GM18517 (cell line): ENCODE measurements around the gene ARF6.
"Not testable (repeated sequence)": the region's sequence is repeated elsewhere in the genome, so short reads cannot be mapped to it uniquely, and the experiment has no call there.

Experiments
- ATAC-seq: cut with Tn5 transposase; IDR thresholded peaks from one replicate; pipeline ENCODE4 v1.9.1; 2021; ENCODE audit warnings: mild to moderate bottlenecking, moderate library complexity; ENCODE audit not compliant: unreplicated experiment

Gene ARF6

GRCh38 chr14:49905989-49906388 lies 13.1 kb downstream of the ARF6 start:
- no peak for ATAC-seq

GRCh38 chr14:49907186-49907585 lies 14.3 kb downstream of the ARF6 start:
- ATAC-seq, result no peak

GRCh38 chr14:49908433-49908782 lies 15.5 kb downstream of the ARF6 start:
- ATAC-seq, result no peak

- no peak for ATAC-seq
These were observed 16.1 kb downstream of the ARF6 start for GRCh38 chr14:49909016-49909415.

GRCh38 chr14:49915085-49915484 lies 22.2 kb downstream of the ARF6 start:
- no peak for ATAC-seq

DNA sequence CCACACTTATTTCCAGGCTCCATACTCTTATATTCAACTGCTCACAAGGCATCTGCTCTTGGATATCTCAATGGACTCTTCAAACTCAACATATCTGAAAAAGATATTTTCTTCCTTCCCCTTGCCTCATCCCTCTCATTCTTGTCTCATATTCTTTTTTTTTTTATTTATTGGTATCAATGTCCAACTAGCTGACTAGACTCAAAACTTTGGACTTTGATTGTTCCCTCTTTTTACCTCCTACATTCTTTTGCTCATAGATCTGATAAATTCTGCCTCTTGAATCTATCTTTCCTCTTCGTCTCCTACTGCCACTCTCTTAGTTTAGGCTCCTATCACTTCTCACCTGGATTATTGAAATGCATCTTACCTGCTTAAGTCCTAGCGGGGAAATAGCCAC lies 25.8 kb downstream of the ARF6 start:
- ATAC-seq, result no peak

DNA sequence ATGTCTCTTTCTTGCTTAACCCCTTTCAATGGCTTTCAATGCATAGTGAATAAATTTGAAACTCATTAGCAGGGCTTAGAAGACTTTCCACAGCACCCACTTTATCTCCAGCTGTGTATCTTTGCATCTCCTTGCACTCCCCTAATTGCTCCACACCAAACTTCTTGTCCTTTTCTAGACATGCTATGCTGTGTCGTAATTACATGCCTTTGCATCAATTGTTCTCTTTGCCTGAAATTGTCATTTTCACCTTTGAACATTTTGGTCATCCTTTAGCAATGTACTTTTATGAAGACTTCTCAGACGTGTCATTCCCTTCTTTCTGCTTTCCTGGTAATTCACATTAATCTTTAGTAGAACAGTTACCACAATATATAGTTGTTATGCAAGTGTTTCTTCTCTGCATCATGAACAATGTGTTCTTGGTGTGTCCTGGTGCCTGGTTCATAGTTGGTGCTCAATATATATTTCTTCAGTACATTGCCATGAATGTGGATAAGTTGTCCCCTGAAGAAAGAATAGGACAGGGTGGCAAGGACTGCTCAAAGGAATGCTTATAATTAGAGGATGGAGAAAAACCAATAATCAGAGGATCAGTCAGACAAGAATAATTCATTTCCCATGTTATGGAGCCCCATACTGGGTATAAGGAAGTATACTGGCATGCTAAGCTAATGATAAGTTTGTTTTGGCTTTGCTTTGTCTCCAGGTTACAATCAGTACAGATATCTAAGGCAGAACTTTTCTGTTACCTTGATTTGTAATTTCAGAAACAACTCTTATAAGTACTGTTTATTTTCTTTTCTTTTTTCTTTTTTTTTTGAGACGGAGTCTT lies 27.2 kb downstream of the ARF6 start:
- ATAC-seq, result no peak

DNA sequence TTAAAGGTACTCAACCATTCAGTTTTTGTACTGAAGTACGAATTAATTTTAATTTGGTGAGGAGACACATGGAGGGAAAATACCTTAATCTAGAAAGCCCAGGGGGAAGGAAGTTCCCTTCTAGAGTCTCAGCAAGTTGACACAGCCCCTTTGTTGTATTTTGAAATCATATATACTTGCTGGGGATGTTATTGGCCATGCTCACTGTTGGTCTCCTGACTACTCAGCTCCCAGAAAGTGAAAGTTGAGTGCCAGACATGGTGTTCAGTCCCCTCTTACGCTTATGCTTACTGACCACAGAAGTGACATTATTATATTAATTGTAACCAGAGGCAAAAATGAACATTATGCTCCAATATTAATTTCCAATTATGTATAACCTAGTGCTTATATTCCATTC lies 28.1 kb downstream of the ARF6 start:
- no peak for ATAC-seq

GRCh38 chr14:49921401-49921800 lies 28.5 kb downstream of the ARF6 start:
- ATAC-seq, result no peak

DNA sequence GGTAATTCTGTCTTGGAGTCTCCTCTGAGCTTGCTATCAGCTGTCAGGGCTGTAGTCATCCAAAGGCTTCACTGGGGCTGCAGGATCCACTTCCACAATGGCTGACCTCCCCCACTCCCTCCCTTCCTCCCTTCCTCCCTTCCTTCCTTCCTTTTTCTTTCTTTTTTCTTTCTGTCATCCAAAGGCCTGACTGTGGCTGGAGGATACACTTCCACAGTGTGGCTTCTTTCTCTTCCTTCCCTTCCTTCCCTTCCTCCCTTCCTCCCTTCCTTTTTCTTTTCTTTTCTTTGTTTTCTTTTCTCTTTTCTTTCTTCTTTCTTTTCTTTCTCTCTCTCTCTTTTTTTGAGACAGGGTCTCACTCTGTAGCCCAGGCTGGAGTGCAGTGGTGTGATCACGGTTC lies 30.6 kb downstream of the ARF6 start:
- ATAC-seq, result no peak

DNA sequence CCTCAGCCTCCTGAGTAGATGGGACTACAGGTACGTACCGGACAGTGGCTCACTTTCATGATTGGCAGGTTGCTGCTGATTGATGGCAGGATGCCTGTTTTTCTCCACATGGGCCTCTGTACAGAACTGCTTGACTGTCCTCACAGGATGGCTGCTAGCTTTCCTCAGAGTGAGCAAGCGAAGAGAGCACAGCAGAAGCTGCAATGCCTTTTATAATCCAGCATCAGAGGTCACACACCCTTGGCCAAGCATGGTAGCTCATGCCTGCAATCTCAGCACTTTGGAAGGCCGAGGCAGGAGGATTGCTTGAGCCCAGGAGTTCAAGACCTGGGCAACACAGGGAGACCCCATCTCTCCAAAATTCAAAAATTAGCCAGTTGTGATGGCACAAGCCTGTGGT lies 31.0 kb downstream of the ARF6 start:
- ATAC-seq, result no peak

- ATAC-seq, result no peak
These were observed 32.0 kb downstream of the ARF6 start for GRCh38 chr14:49924852-49925251.

DNA sequence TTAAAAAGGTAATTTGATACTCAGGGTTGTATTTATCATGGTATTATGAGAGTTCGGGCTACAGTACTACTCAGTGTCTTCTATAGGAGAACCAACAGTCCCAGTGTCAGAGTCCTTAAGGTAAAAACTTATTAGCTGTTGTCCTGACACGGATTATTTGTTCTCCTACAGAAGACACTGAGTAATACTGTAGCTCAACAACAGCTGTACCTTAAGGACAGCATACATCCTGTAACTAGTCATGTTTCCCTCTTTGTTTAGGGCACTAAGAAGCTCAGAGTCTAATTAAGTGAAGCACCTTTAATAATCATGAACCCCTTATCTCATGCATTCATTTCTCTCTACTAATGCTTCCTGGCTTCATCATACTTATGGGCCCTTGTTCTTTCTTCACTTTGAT lies 33.9 kb downstream of the ARF6 start:
- ATAC-seq, result no peak

DNA sequence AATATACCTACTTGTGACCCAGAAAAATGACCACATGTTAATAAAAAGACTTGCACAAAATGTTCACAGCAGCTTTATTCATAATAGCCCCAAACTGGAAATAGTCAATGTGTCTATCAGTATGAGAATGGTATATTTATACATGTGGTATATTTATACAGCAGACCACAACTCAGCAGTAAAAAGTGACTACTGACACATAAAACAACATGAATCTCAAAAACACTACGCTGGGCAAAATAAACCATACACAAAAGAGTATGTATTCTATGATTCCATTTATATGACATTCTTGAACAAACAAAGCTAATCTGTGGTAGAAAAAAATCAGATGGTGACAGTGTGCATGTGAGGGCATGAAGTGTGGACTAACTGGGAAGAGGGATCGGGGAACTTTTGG lies 35.1 kb downstream of the ARF6 start:
- no peak for ATAC-seq

DNA sequence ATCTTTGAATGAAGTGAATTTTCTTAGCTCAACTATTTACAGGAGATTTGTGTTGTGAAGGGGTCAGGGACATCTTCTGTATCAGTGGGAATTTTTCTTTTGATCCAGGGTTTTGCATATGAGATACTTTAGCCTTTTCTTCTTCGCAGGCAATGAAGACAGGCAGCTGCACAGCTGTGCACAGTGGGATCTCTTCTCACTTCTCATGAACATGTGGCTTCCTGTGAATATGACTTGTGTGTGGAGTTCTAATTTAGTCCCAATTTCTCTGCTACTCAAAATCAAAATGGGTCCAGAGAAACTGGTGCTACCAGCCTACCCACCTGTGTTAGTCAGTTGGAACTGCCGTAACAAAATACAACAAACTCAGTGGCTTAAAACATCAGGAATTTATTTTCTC lies 37.8 kb downstream of the ARF6 start:
- no peak for ATAC-seq

DNA sequence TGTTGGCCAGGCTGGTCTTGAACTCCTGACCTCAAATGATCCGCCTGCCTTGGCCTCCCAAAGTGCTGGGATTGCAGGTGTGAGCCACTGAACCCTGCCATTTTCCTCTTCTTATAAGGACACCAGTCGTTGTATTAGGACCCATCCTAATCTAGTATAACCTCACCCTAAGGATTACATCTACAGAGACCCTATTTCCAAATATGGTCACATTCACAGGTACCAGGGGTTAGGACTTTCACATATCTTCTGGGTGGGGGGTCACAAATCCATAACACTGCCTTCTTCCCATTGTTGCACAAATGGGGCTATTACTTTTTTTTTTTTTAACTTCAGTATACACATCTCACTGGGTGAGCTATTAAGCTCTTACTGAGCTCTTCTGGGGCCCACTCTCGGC lies 38.6 kb downstream of the ARF6 start:
- no peak for ATAC-seq

DNA sequence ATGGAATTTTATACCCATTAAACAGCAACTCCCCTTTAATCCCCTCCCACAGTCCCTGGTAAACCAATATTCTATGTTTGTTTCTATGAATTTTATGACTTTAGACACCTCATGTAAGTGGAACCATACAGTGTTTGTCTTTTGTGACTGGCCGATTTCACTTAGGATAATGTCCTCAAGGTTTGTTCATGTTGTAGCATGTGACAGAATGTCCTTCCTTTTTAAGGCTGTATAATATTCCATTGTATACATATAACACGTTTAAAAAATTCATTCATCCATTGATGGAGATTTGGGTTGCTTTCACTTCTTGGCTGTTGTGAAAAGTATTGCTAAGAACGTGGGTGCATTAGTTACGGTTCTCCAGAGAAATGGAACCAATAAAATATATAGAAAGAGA lies 40.2 kb downstream of the ARF6 start:
- no peak for ATAC-seq

DNA sequence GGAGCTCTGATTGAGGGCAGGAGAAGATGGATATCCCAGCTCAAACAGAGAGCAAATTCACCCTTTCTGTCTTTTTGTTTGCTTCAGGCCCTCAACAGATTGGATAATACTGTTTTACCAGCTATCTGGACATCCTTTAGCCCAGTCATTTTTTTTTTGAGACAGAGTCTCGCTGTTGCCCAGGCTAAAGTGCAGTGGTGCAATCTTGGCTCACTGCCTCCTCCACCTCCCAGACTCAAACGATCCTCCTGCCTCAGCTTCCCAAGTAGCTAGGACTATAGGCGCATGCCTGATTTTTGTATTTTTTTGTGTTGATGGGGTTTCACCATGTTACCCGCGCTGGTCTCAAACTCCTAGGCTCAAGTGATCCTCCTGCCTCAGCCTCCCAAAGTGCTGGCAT lies 40.8 kb downstream of the ARF6 start:
- no peak for ATAC-seq

- no peak for ATAC-seq
These were observed 41.8 kb downstream of the ARF6 start for GRCh38 chr14:49934646-49935045.

DNA sequence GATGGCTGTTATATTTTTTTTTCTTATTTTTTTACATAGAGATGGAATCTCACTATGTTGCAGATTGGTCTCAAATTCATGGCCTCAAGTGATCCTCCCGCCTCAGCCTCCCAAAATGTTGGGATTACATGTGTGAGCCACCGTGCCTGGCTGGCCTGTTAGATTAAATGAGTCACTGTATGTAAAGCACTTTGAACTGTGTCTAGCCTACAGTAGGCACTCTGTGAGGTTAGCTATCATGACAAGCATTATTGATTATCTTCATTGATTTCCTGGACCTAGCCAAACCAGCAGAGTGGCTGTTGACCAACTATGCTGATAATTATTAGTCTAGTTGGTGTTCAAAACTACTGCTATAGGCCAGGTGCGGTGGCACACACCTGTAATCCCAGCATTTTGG lies 42.6 kb downstream of the ARF6 start:
- no peak for ATAC-seq

DNA sequence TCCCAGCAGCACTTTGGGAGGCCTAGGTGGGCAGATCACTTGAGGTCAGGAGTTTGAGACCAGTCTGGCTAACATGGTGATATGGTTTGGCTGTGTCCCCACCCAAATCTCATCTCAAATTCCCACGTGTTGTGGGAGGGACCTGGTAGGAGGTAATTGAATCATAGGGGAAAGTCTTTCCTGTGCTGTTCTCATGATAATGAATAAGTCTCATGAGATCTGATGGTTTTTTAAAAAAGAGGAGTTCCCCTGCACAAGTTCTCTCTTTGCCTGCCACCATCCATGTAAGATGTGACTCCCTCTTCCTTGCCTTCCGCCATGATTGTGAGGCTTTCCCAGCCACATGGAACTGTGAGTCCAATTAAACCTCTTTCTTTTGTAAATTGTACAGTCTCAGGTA lies 43.4 kb downstream of the ARF6 start:
- ATAC-seq, result not testable (repeated sequence)

DNA sequence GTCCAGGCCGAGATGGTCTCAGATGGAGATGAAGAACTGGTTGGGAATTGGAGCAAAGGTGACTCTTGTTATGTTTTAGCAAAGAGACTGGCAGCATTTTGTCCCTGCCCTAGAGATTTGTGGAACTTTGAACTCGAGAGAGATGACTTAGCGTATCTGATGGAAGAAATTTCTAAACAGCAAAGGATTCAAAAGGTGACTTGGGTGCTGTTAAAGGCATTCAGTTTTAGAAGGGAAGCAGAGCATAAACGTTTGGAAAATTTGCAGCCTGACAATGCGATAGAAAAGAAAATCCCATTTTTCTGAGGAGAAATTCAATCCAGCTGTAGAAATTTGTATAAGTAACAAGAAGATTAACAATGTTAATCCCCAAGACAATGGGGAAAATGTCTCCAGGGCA lies 44.0 kb downstream of the ARF6 start:
- ATAC-seq, result not testable (repeated sequence)

DNA sequence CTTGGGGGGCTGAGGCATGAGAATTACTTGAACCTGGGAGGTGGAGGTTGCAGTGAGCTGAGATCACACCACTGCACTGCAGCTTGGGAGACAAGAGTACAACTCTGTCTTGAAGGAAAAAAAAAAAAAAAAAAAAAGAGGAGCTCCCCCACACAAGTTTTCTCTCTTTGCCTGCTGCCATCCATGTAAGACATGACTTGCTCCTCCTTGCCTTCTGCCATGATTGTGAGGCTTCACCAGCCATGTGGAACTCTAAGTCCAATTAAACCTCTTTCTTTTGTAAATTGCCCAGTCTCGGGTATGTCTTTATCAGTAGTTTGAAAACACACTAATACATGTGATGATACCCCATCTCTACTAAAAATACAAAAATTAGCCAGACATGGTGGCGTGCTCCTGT lies 46.3 kb downstream of the ARF6 start:
- ATAC-seq, result not testable (repeated sequence)
